SW480 (cell line): ENCODE results near the gene TM9SF2.

Experiments used
- DNase-seq: peaks from one replicate; pipeline ENCODE4 v3.0.0-alpha.2; 2016; ENCODE audit warnings: low spot score

The TM9SF2 gene

GRCh38 chr13:99495466-99496183 is 5.6 kb upstream of the TM9SF2 start:
- peak; percentile 11 for DNase-seq

- peak; percentile 57 for DNase-seq
Observed at GRCh38 chr13:99496184-99497142, 4.8 kb upstream of the TM9SF2 start.

GRCh38 chr13:99498171-99499161 is 2.8 kb upstream of the TM9SF2 start:
- DNase-seq, result peak; percentile 98

GRCh38 chr13:99500839-99501183 is 461 bp upstream of the TM9SF2 start:
- no peak for DNase-seq

- peak; percentile 11 for DNase-seq
Observed at GRCh38 chr13:99501848-99502301, 603 bp downstream of the TM9SF2 start.

- DNase-seq, result no peak
Observed at GRCh38 chr13:99505814-99506269, 4.6 kb downstream of the TM9SF2 start.

GRCh38 chr13:99506634-99507033 is 5.4 kb downstream of the TM9SF2 start:
- no peak for DNase-seq

GRCh38 chr13:99507054-99507453 is 5.8 kb downstream of the TM9SF2 start:
- no peak for DNase-seq

GRCh38 chr13:99507551-99507950 is 6.3 kb downstream of the TM9SF2 start:
- DNase-seq, result no peak

- DNase-seq, result no peak
Observed at GRCh38 chr13:99507986-99508385, 6.7 kb downstream of the TM9SF2 start.

- DNase-seq, result no peak
Observed at GRCh38 chr13:99509479-99509878, 8.2 kb downstream of the TM9SF2 start.

GRCh38 chr13:99514801-99515200 is 13.5 kb downstream of the TM9SF2 start:
- DNase-seq, result no peak

- DNase-seq, result no peak
Observed at GRCh38 chr13:99516153-99516929, 15.1 kb downstream of the TM9SF2 start.

GRCh38 chr13:99517577-99517976 is 16.3 kb downstream of the TM9SF2 start:
- no peak for DNase-seq

- DNase-seq, result no peak
Observed at GRCh38 chr13:99517984-99518383, 16.7 kb downstream of the TM9SF2 start.

- no peak for DNase-seq
Observed at GRCh38 chr13:99522298-99522697, 21.0 kb downstream of the TM9SF2 start.

GRCh38 chr13:99523838-99524237 is 22.6 kb downstream of the TM9SF2 start:
- no peak for DNase-seq

- DNase-seq, result no peak
Observed at GRCh38 chr13:99525967-99526366, 24.7 kb downstream of the TM9SF2 start.

GRCh38 chr13:99526549-99526948 is 25.3 kb downstream of the TM9SF2 start:
- DNase-seq, result no peak

- DNase-seq, result no peak
Observed at GRCh38 chr13:99527301-99527700, 26.0 kb downstream of the TM9SF2 start.

GRCh38 chr13:99528547-99528946 is 27.3 kb downstream of the TM9SF2 start:
- peak; percentile 8 for DNase-seq
